NCI-H82 (cell line): ENCODE results near the gene NPAS3.

Source experiments
- DNase-seq: peaks from one replicate; lab custom pipeline; 2025; lab: John Stamatoyannopoulos, UW

Gene NPAS3

GRCh38 chr14:32940711-32941667 lies 2.3 kb downstream of the NPAS3 start:
- no peak for DNase-seq

GRCh38 chr14:32941668-32942065 lies 3.0 kb downstream of the NPAS3 start:
- DNase-seq, result no peak

- DNase-seq, result no peak
Measured at GRCh38 chr14:32947081-32947480, 8.4 kb downstream of the NPAS3 start.

GRCh38 chr14:32947792-32948191 lies 9.1 kb downstream of the NPAS3 start:
- no peak for DNase-seq

GRCh38 chr14:32950584-32950983 lies 11.9 kb downstream of the NPAS3 start:
- DNase-seq, result no peak

- DNase-seq, result no peak
Measured at GRCh38 chr14:32967421-32967820, 28.7 kb downstream of the NPAS3 start.

- no peak for DNase-seq
Measured at GRCh38 chr14:32968972-32969544, 30.4 kb downstream of the NPAS3 start.

- DNase-seq, result no peak
Measured at GRCh38 chr14:32977913-32978312, 39.2 kb downstream of the NPAS3 start.

- no peak for DNase-seq
Measured at GRCh38 chr14:32978691-32979255, 40.1 kb downstream of the NPAS3 start.

- DNase-seq, result no peak
Measured at GRCh38 chr14:32980178-32980901, 41.7 kb downstream of the NPAS3 start.

GRCh38 chr14:32980902-32981501 lies 42.3 kb downstream of the NPAS3 start:
- DNase-seq, result no peak

- no peak for DNase-seq
Measured at GRCh38 chr14:32984241-32984930, 45.7 kb downstream of the NPAS3 start.

- no peak for DNase-seq
Measured at GRCh38 chr14:32985866-32986265, 47.2 kb downstream of the NPAS3 start.

GRCh38 chr14:32986791-32987540 lies 48.3 kb downstream of the NPAS3 start:
- DNase-seq, result no peak

GRCh38 chr14:32991691-32992090 lies 53.0 kb downstream of the NPAS3 start:
- no peak for DNase-seq

GRCh38 chr14:32993921-32994320 lies 55.2 kb downstream of the NPAS3 start:
- DNase-seq, result no peak

- no peak for DNase-seq
Measured at GRCh38 chr14:32996343-32996742, 57.7 kb downstream of the NPAS3 start.

- no peak for DNase-seq
Measured at GRCh38 chr14:32998433-32998832, 59.8 kb downstream of the NPAS3 start.

GRCh38 chr14:33009673-33010072 lies 71.0 kb downstream of the NPAS3 start:
- no peak for DNase-seq

- DNase-seq, result no peak
Measured at GRCh38 chr14:33010495-33010894, 71.8 kb downstream of the NPAS3 start.

GRCh38 chr14:33014710-33015109 lies 76.0 kb downstream of the NPAS3 start:
- no peak for DNase-seq
